Fibroblast of mammary gland (primary cell): ENCODE measurements around the gene GPR39.
A peak's percentile ranks its signal among the peaks of the same experiment; 100 is the strongest.

Experiments used
- DNase-seq: peaks from one replicate; pipeline ENCODE4 v3.0.0-alpha.2; 2010; ENCODE audit warnings: low read depth
- H3K4me3 ChIP-seq: 2 replicates; pipeline ENCODE4 v1.5.1; 2011; ENCODE audit warnings: low read depth, mild to moderate bottlenecking, low read length, moderate library complexity; ENCODE audit not compliant: control insufficient read depth
- TF ChIP-seq, protein P1 (sequence below): conservative IDR thresholded peaks from 2 replicates; pipeline ENCODE4 v1.5.1; 2011; ENCODE audit warnings: low read depth, low read length, inconsistent platforms; ENCODE audit not compliant: control insufficient read depth, insufficient read depth

The GPR39 gene

DNA sequence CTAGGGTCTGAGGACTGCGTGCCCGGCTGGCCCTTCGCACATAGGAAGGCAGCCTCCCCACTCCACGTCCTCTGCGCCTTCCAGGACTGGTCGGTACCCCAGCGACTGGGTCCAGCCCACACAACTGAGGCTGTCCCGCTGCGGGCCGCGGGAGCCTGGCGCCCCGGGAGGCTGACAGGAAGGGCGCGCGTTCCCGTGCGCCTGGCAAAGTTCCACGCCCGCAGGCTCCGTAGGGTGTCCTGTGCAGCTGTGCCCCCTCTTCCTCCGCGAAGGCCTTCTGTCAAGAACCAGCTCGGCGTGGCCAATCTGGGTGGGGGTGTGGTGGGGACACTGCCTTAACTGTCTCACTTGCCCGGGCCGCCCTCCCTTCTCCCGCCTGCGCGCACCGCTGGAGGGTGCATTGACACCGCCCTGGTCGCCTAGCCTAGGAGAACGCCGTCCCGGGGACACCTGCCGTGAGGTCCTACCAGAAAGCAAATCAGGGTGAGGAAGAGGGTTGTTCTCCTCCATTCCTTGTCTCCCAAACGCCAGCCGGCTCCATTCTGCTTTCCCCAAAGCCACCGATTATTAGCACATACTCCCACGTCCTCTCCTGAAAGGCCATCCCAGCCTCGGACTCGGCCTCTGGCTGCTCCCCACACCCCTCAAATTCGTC, 254.0 kb downstream of the GPR39 start:
- TF ChIP-seq, protein P1, sequence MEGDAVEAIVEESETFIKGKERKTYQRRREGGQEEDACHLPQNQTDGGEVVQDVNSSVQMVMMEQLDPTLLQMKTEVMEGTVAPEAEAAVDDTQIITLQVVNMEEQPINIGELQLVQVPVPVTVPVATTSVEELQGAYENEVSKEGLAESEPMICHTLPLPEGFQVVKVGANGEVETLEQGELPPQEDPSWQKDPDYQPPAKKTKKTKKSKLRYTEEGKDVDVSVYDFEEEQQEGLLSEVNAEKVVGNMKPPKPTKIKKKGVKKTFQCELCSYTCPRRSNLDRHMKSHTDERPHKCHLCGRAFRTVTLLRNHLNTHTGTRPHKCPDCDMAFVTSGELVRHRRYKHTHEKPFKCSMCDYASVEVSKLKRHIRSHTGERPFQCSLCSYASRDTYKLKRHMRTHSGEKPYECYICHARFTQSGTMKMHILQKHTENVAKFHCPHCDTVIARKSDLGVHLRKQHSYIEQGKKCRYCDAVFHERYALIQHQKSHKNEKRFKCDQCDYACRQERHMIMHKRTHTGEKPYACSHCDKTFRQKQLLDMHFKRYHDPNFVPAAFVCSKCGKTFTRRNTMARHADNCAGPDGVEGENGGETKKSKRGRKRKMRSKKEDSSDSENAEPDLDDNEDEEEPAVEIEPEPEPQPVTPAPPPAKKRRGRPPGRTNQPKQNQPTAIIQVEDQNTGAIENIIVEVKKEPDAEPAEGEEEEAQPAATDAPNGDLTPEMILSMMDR, result no peak
- H3K4me3 ChIP-seq, result no peak overlapping the region
- DNase-seq, result no peak

DNA sequence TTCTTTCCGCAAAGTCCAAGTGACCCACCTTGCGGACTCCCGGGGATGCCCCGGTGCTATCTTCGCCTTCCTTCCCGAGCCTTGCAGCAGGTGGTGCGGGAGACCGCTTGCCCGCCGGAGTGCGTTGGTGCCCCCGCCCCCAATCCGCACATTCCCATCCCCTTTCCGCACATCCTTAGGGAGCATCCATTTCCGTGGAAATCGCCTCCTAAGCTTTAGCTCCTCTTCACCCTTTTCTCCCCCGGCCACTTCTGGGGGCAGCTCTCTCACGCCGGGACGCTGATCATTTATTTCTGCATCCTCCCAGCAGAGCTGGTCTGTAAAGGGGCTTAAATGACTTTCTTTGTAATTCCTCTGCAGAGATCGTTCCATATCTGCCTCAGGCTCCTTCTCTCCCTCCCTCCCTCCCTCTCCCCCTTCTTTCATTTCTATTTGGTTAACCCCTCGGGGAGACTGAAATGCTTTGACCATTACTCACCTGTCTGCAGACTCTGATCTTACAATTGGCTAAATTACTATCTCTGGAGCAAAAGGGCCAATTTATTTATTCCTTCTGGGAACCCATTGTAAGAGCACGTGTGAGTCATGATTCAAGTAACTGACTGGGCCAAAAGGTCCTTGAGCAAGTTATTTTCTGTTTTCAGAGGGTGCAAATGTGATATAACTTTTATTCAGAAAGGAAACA, 254.7 kb downstream of the GPR39 start:
- peak; percentile 77 for DNase-seq
- TF ChIP-seq, protein P1, result no peak
- H3K4me3 ChIP-seq, result no peak overlapping the region

DNA sequence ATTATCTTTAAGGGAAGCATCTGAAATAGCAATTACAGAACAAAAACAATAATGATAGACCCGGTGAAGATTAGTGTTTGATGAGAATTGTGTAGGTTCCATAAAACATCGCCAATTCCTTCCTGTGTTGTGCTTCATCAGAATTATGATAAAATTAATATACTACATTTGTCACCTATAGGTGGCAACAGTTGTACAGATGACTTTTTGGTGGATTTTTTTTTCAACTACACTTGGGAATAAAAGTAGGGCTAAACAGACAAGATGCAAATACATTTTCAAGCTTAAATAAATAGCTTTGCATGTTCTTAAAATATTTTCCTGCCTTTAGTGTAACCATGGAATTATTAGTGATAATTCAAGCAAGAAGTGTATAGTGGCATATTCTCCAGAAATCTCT, 260.4 kb downstream of the GPR39 start:
- no peak overlapping the region for H3K4me3 ChIP-seq
- DNase-seq, result no peak
- TF ChIP-seq, protein P1, result no peak

DNA sequence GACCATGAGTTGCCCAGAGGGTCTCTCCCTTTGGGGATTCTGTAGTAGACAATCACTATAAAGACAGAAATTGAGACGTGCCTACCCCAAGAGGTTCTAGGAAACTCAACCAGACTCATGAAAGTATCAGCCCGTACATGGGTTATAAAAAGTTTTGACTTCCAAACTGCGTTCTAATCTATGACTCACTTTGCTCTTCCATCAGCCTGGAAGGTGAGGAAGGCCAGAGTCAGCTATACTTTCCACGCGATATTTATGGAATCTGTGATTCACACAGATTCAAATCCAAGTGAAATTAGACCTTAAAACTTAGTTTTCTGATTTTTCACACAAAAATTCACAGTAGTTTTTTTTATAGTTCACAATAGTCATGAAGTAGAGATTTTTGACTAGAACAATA, 261.1 kb downstream of the GPR39 start:
- DNase-seq, result no peak
- no peak overlapping the region for H3K4me3 ChIP-seq
- TF ChIP-seq, protein P1, result no peak

DNA sequence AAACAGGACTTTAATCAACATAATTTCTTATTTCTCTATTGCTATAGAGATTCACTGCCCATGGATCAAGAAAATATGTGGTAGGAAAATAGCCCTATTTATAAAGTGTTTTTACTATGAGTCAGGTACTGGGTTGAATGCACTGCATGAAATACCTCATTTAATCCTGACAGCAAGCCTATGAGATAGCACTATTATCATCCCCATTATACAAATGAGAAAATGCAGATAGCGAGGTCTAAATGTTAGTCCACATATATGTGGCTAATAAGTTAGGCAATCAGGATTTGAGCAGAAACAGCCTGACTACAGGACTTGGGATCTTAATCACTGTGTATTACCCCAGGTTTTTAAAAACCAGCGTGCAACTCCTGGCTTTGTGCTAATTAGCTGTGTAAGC, 261.9 kb downstream of the GPR39 start:
- no peak for DNase-seq
- H3K4me3 ChIP-seq, result no peak overlapping the region
- TF ChIP-seq, protein P1, result no peak

DNA sequence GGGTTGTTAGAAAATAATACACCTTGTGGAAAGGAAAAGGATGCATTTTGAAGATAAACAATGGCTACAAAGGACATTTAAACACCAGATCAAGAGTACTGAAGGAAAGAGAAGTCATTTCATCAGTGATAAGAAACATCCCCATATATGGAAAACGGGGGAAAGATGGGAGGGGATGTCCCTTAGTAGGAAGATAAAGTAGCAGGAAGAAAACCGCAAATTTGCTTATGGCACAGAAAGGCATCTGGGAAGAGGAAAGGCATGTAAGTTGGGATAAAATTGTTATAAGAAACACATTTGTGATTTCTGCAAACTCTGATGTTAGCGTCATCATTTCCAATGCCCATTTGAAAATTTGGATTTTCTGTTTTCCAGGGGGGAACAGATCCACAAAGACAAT, 263.9 kb downstream of the GPR39 start:
- no peak for DNase-seq
- H3K4me3 ChIP-seq, result no peak overlapping the region
- TF ChIP-seq, protein P1, result no peak
